Osteoblast (primary cell): ENCODE data around the gene GRIN2A. TPM values are rescaled to one million over a fixed set of nuclear protein-coding genes. Genes with fewer than 3 reads are reported as not detected.

Experiments used
- DNase-seq: peaks from one replicate; pipeline ENCODE4 v3.0.0; 2011; ENCODE audit warnings: low spot score, mixed read lengths; ENCODE audit not compliant: insufficient read length; ENCODE audit errors: missing footprints
- H2AFZ ChIP-seq: 2 replicates; pipeline ENCODE4 v1.6.0; 2011; ENCODE audit warnings: mild to moderate bottlenecking, low read length
- H3K27ac ChIP-seq: 2 replicates; pipeline ENCODE4 v1.5.1; 2011; ENCODE audit warnings: mild to moderate bottlenecking, low read depth, low read length, moderate library complexity
- H3K27me3 ChIP-seq: 2 replicates; pipeline ENCODE4 v1.6.0; 2012; ENCODE audit warnings: mild to moderate bottlenecking, control low read depth, inconsistent platforms, low read length, moderate library complexity; ENCODE audit not compliant: insufficient read depth
- H3K36me3 ChIP-seq: 2 replicates; pipeline ENCODE4 v1.5.1; 2011; ENCODE audit warnings: mild to moderate bottlenecking, low read length, control low read depth, moderate library complexity; ENCODE audit not compliant: insufficient read depth
- H3K4me1 ChIP-seq: 2 replicates; pipeline ENCODE4 v1.5.1; 2011; ENCODE audit warnings: mild to moderate bottlenecking, low read length, control low read depth, moderate library complexity; ENCODE audit not compliant: insufficient read depth
- H3K4me2 ChIP-seq: 2 replicates; pipeline ENCODE4 v1.6.0; 2011; ENCODE audit warnings: mild to moderate bottlenecking, low read length; ENCODE audit not compliant: insufficient read depth
- H3K4me3 ChIP-seq: fragments of 200-600 bp; sonication (generic); 3 replicates; pipeline ENCODE4 v1.5.1; 2012; ENCODE audit warnings: mild to moderate bottlenecking, low read length, inconsistent platforms; ENCODE audit not compliant: insufficient read depth
- H3K79me2 ChIP-seq: 2 replicates; pipeline ENCODE4 v1.6.0; 2012; ENCODE audit warnings: mild to moderate bottlenecking, low read length, control low read depth, inconsistent platforms; ENCODE audit not compliant: insufficient read depth
- H3K9me3 ChIP-seq: 2 replicates; pipeline ENCODE4 v1.5.1; 2011; ENCODE audit warnings: low read depth, low read length, control low read depth
- H4K20me1 ChIP-seq: 2 replicates; pipeline ENCODE4 v1.6.0; 2012; ENCODE audit warnings: mild to moderate bottlenecking, low read length, control low read depth; ENCODE audit not compliant: insufficient read depth
- CTCF ChIP-seq: IDR thresholded peaks from 2 replicates; pipeline ENCODE4 v1.5.1; 2011; ENCODE audit warnings: mild to moderate bottlenecking, low read depth, low read length, moderate library complexity; ENCODE audit errors: extremely low read depth
- total RNA-seq: library from RNA; depleted of rRNA; stranded (reverse); fragments of >200 nt; gene quantifications from 2 replicates; pipeline ENCODE4 v1.2.3, GENCODE V29; 2012

The GRIN2A gene
- total RNA-seq, 1 donor = 0.72 TPM

DNA sequence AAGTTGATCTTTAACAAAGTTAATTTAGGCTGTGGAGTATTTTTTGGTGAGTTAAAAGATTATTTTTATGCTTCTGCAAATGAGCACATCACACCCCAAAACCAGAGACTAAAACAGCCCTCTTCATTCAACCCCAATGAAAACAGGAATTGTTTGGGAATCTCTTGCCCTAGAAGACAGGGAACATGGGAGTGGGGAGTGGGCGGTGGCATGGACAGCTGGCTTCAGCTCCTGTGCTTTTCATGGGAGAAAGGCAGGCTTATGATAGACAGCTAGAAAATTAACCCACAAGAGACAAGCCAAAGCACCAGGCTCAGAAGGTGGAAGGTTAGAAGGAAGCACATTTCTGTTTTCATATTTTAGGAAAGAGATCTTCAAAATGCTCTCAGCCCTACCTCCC, 19.2 kb downstream of the GRIN2A start:
- Histone ChIP-seq H3K4me2 (no peak overlapping the region), H3K4me1 (no peaks in the 10 kb centered on the region), H3K9me3 (no peaks in the 10 kb centered on the region), H3K79me2 (no peaks in the 10 kb centered on the region), H4K20me1 (no peaks in the 10 kb centered on the region), H3K36me3 (no peaks in the 10 kb centered on the region), H2AFZ (no peak overlapping the region), H3K27me3 (no peaks in the 10 kb centered on the region), H3K4me3 (no peak overlapping the region), H3K27ac (no peak overlapping the region)
- no peak for TF ChIP-seq CTCF
- DNase-seq = no peak

DNA sequence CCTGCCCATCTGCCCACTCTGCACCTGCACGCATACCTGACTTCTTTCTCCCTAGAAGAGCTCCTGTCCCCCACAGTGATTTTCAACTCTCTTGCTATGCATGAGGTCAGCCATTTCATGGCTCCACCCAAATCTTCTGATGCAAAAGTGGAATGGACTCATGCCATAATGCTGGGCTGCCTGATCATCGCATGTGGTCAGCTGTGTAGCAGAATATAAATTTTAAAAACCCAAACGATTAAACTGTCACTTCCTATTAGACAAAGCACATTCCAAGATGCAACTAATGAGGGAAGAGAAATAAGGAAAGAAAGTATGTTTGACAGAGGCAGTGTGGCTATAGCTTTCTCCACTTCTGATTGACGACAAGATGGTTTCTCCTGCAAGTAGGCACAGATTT, 26.1 kb downstream of the GRIN2A start:
- DNase-seq = no peak
- no peak for TF ChIP-seq CTCF
- no peaks in the 10 kb centered on the region for H3K9me3 ChIP-seq

GRCh38 chr16:10154389-10154788, 27.8 kb downstream of the GRIN2A start:
- H3K9me3 ChIP-seq = no peaks in the 10 kb centered on the region
- H4K20me1 ChIP-seq = no peaks in the 10 kb centered on the region
- DNase-seq = no peak
- H3K36me3 ChIP-seq = no peaks in the 10 kb centered on the region
- H3K4me1 ChIP-seq = no peaks in the 10 kb centered on the region
- H3K27ac ChIP-seq = no peak overlapping the region
- no peak overlapping the region for H3K4me3 ChIP-seq
- H3K27me3 ChIP-seq = no peaks in the 10 kb centered on the region
- no peak for TF ChIP-seq CTCF
- no peak overlapping the region for H3K4me2 ChIP-seq
- no peak overlapping the region for H2AFZ ChIP-seq
- H3K79me2 ChIP-seq = no peaks in the 10 kb centered on the region

More for the DNA sequence above, 26.1 kb downstream of the GRIN2A start:
- Histone ChIP-seq H2AFZ (no peak overlapping the region), H3K36me3 (no peaks in the 10 kb centered on the region), H3K27me3 (no peaks in the 10 kb centered on the region), H3K27ac (no peak overlapping the region), H3K4me2 (no peak overlapping the region), H3K4me1 (no peaks in the 10 kb centered on the region), H4K20me1 (no peaks in the 10 kb centered on the region), H3K4me3 (no peak overlapping the region), H3K79me2 (no peaks in the 10 kb centered on the region)

DNA sequence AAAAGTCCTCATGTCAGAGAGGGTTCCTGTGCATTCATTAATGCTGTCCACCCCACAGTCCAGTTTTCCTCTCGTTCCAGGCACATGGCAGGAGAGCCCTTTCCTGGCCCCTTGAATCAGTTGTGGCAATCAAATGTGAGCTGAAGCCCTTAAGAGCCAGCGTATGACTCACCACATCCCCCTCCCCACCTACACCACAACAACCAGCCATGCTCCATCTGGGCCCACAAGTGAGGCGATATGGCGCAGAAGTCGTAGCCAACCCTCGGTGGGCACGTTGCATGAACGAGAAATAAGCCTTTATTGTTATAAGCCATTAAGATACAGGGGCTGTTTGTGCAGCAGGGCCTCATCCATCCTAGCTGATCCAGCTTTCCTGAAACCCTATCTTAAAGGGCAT, 28.2 kb downstream of the GRIN2A start:
- no peaks in the 10 kb centered on the region for H3K4me1 ChIP-seq
- TF ChIP-seq CTCF = no peak
- no peak overlapping the region for H3K4me2 ChIP-seq
- H3K36me3 ChIP-seq = no peaks in the 10 kb centered on the region
- H3K79me2 ChIP-seq = no peaks in the 10 kb centered on the region
- no peak overlapping the region for H3K27ac ChIP-seq
- H3K9me3 ChIP-seq = no peaks in the 10 kb centered on the region
- no peak overlapping the region for H3K4me3 ChIP-seq
- no peaks in the 10 kb centered on the region for H4K20me1 ChIP-seq
- no peaks in the 10 kb centered on the region for H3K27me3 ChIP-seq
- H2AFZ ChIP-seq = no peak overlapping the region
- DNase-seq = no peak
